HepG2 (cell line): ENCODE results near the gene ETV1.

ENCODE experiments used
- CBX2 ChIP-seq, 2 experiments: fragments of 200-600 bp in 1 of 2; sonication (generic); formaldehyde crosslinking in 1 of 2; IDR thresholded peaks; 2 replicates each; pipeline versions ENCODE4 v1.7.0 to v1.8.1; 2018 to 2022; ENCODE audit warnings: low read depth in 2 of 2, low read length in 1 of 2, mild to moderate bottlenecking in 1 of 2, missing genetic modification reagents in 1 of 2
- CHD2 ChIP-seq: IDR thresholded peaks from 2 replicates; pipeline ENCODE4 v1.6.1; 2011; ENCODE audit warnings: low read depth, low read length, improper control_type of control experiment
- EZH2 ChIP-seq: conservative IDR thresholded peaks from 2 replicates; pipeline ENCODE4 v1.6.1; 2012; ENCODE audit warnings: mild to moderate bottlenecking, low read depth, low read length, moderate library complexity
- IRF1 ChIP-seq: sonication (generic); formaldehyde crosslinking; IDR thresholded peaks from 2 replicates; pipeline ENCODE4 v1.4.0; 2020; ENCODE audit warnings: low read depth, mild to moderate bottlenecking, missing genetic modification reagents
- TAF1 ChIP-seq: sonication (generic); formaldehyde crosslinking; IDR thresholded peaks from 2 replicates; pipeline ENCODE4 v1.4.0; 2020; ENCODE audit warnings: missing genetic modification reagents
- TBL1XR1 ChIP-seq: fragments of 150-350 bp; IDR thresholded peaks from 2 replicates; pipeline ENCODE4 v1.6.1; 2014; ENCODE audit warnings: borderline replicate concordance, low read length; ENCODE audit not compliant: partially characterized antibody
- U2AF2 ChIP-seq: fragments of 200-400 bp; formaldehyde crosslinking; IDR thresholded peaks from 2 replicates; pipeline ENCODE4 v1.6.1; 2017; ENCODE audit warnings: low read depth, mild to moderate bottlenecking, low read length
- TF ChIP-seq, protein P1 (sequence below): sonication (generic); formaldehyde crosslinking; IDR thresholded peaks from 2 replicates; pipeline ENCODE4 v1.4.0; 2020; ENCODE audit warnings: mild to moderate bottlenecking, missing genetic modification reagents
- TF ChIP-seq, protein P2 (sequence below): sonication (generic); formaldehyde crosslinking; IDR thresholded peaks from 2 replicates; pipeline ENCODE4 v1.4.0; 2020; ENCODE audit warnings: mild to moderate bottlenecking, missing genetic modification reagents
- TF ChIP-seq, protein P3 (sequence below): sonication (generic); formaldehyde crosslinking; IDR thresholded peaks from 2 replicates; pipeline ENCODE4 v1.4.0; 2020; ENCODE audit warnings: missing genetic modification reagents, borderline replicate concordance

DNA sequence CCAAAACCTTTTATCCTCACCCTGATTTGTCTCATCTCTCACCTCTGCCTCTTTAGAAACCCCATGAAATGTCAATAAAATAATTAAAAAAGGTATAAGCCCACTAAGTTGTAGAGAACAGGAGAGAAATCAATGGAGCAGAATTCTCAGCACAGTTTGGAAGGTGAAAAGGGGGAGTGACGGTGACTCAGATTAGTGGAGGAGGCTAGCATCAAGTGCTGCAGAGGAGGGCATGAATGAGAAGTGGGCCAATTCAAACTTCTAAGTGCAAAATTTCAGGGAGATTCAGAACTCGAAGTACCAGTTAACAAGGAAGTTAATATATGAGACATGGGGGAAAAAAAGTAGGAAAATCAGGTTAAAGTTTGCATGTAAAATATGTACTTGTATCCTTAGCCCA lies 34.9 kb upstream of the ETV1 start:
- TF ChIP-seq, protein P1, sequence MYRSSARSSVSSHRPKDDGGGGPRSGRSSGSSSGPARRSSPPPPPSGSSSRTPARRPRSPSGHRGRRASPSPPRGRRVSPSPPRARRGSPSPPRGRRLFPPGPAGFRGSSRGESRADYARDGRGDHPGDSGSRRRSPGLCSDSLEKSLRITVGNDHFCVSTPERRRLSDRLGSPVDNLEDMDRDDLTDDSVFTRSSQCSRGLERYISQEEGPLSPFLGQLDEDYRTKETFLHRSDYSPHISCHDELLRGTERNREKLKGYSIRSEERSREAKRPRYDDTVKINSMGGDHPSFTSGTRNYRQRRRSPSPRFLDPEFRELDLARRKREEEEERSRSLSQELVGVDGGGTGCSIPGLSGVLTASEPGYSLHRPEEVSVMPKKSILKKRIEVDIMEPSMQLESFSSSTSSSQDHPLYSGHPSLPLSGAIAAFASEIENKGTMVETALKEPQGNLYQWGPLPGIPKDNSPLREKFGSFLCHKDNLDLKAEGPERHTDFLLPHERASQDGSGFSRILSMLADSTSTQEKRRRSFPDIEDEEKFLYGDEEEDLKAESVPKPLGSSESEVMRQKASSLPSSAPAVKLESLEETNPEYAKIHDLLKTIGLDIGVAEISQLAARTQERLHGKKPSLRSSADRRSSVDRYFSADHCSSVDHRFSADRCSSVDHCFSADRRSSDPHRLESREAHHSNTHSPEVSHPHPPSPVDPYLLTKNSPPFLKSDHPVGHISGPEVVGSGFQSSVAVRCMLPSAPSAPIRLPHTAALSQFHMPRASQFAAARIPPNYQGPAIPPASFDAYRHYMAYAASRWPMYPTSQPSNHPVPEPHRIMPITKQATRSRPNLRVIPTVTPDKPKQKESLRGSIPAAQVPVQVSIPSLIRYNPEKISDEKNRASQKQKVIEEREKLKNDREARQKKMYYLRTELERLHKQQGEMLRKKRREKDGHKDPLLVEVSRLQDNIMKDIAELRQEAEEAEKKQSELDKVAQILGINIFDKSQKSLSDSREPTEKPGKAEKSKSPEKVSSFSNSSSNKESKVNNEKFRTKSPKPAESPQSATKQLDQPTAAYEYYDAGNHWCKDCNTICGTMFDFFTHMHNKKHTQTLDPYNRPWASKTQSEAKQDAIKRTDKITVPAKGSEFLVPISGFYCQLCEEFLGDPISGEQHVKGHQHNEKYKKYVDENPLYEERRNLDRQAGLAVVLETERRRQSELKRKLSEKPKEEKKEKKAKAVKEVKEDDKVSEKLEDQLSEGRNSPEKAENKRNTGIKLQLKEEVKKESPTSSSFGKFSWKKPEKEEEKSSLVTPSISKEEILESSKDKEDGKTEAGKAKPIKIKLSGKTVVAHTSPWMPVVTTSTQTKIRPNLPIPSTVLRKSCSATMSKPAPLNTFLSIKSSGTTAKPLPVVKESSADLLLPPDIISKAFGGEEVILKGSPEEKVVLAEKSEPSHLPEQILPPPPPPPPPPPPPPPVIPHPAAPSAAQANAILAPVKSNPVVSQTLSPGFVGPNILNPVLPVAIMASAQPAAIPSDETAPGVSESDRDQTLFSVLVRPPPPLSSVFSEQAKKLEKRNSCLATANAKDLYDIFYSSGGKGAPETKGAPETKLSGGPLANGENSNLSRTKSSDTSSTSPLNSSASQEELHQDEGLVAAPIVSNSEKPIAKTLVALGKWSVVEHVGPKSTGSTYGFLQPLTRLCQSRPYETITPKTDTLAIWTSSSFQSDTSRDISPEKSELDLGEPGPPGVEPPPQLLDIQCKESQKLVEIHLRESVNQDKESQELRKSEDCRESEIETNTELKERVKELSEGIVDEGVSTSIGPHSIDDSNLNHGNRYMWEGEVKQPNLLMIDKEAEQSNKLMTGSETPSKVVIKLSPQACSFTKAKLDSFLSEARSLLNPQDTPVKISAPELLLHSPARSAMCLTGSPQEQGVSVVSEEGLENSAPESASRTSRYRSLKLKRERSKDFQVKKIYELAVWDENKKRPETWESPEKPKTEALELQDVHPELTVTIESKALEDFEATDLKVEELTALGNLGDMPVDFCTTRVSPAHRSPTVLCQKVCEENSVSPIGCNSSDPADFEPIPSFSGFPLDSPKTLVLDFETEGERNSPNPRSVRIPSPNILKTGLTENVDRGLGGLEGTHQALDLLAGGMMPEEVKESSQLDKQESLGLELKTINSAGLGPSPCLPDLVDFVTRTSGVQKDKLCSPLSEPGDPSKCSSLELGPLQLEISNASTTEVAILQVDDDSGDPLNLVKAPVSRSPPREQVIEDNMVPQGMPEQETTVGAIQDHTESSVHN (CRISPR knock-in tag): no peak
- TF ChIP-seq TBL1XR1 (no peak), CBX2 (IDR thresholded peaks at IDR 0.05; ENCODE audit: low read depth, low read length) (no peak), CBX2 (CRISPR knock-in tag; IDR thresholded peaks at IDR 0.05; ENCODE audit: low read depth) (no peak), EZH2 (no peak), TAF1 (CRISPR knock-in tag) (no peak), IRF1 (CRISPR knock-in tag) (no peak), U2AF2 (no peak), CHD2 (no peak)
- TF ChIP-seq, protein P2, sequence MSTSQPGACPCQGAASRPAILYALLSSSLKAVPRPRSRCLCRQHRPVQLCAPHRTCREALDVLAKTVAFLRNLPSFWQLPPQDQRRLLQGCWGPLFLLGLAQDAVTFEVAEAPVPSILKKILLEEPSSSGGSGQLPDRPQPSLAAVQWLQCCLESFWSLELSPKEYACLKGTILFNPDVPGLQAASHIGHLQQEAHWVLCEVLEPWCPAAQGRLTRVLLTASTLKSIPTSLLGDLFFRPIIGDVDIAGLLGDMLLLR (CRISPR knock-in tag): no peak
- TF ChIP-seq, protein P3, sequence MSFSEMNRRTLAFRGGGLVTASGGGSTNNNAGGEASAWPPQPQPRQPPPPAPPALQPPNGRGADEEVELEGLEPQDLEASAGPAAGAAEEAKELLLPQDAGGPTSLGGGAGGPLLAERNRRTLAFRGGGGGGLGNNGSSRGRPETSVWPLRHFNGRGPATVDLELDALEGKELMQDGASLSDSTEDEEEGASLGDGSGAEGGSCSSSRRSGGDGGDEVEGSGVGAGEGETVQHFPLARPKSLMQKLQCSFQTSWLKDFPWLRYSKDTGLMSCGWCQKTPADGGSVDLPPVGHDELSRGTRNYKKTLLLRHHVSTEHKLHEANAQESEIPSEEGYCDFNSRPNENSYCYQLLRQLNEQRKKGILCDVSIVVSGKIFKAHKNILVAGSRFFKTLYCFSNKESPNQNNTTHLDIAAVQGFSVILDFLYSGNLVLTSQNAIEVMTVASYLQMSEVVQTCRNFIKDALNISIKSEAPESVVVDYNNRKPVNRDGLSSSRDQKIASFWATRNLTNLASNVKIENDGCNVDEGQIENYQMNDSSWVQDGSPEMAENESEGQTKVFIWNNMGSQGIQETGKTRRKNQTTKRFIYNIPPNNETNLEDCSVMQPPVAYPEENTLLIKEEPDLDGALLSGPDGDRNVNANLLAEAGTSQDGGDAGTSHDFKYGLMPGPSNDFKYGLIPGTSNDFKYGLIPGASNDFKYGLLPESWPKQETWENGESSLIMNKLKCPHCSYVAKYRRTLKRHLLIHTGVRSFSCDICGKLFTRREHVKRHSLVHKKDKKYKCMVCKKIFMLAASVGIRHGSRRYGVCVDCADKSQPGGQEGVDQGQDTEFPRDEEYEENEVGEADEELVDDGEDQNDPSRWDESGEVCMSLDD: no peak
